Activated T-helper 1 cell treated with anti-CD3 and anti-CD28 coated beads, Interleukin-12 subunit alpha, Interleukin-12 subunit beta, Interleukin-2, Interleukin-4 antibody, amounts not matched to agents 30 ng/mL and 10 ng/mL and 1 ng/mL, durations not matched to agents 14 hours and 24 hours and 36 hours (primary cell): ENCODE data around the gene PIGL. TPM values are rescaled to one million over a fixed set of nuclear protein-coding genes. Genes with fewer than 3 reads are reported as not detected.
"Not testable (repeated sequence)": the region's sequence is repeated elsewhere in the genome, so short reads cannot be mapped to it uniquely, and the experiment has no call there.

Experiments used
- DNase-seq: peaks from one replicate; pipeline ENCODE4 v3.0.0; 2021; ENCODE audit warnings: low spot score
- H3K27ac Mint-ChIP-seq: one replicate; pipeline ENCODE4 v1.8.0; 2021; ENCODE audit warnings: mild to moderate bottlenecking, mixed read lengths
- H3K27me3 Mint-ChIP-seq: one replicate; pipeline ENCODE4 v1.8.0; 2022; ENCODE audit warnings: mild to moderate bottlenecking, moderate library complexity, mixed read lengths; ENCODE audit not compliant: insufficient read depth
- H3K36me3 Mint-ChIP-seq: one replicate; pipeline ENCODE4 v1.8.0; 2021; ENCODE audit warnings: low read depth, mixed read lengths
- H3K4me1 Mint-ChIP-seq: one replicate; pipeline ENCODE4 v1.8.0; 2021; ENCODE audit warnings: low read depth, mixed read lengths
- H3K4me3 Mint-ChIP-seq: one replicate; pipeline ENCODE4 v1.8.0; 2021; ENCODE audit warnings: mild to moderate bottlenecking, moderate library complexity, mixed read lengths
- H3K9me3 Mint-ChIP-seq: one replicate; pipeline ENCODE4 v1.8.0; 2021; ENCODE audit warnings: mixed read lengths
- intact Hi-C: fragments of 100-400 bp; cut with micrococcal nuclease; formaldehyde crosslinking; loops from one replicate; pipeline ENCODE4 v1.15.1; 2024
- total RNA-seq: library from RNA; stranded (reverse); gene quantifications from 2 replicates; pipeline ENCODE4 v1.2.3, GENCODE V29; 2022

PIGL gene
- total RNA-seq, 1 donor from 2014 or later = 45.7 TPM

GRCh38 chr17:16202554-16203500 lies 14.2 kb upstream of the PIGL start:
- DNase-seq, H3K27me3 Mint-ChIP-seq, H3K4me3 Mint-ChIP-seq, H3K9me3 Mint-ChIP-seq, intact Hi-C loops: not testable (repeated sequence)
- Mint-ChIP-seq H3K27ac (peak overlapping the region; percentile 2), H3K4me1 (peaks cover 34% of the 10 kb centered on the region), H3K36me3 (peaks cover 12% of the 10 kb centered on the region)

DNA sequence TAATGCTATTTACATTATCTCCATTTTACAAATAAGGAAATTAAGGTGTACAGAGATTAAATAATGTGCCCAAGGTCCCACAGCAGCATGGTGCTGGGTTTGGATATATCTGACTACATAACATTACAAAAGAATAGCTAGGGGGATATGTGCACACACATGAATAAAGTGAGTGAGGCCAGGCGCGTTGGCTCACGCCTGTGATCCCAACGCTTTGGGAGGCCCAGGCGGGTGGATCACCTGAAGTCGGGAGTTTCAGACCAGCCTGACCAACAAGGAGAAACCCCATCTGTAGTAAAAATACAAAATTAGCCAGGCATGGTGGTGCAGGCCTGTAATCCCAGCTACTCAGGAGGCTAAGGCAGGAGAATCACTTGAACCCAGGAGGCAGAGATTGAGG lies 12.2 kb upstream of the PIGL start:
- H3K9me3 Mint-ChIP-seq, H3K4me3 Mint-ChIP-seq, intact Hi-C loops, DNase-seq, H3K27ac Mint-ChIP-seq, H3K36me3 Mint-ChIP-seq, H3K27me3 Mint-ChIP-seq: not testable (repeated sequence)
- H3K4me1 Mint-ChIP-seq = peaks cover 23% of the 10 kb centered on the region

GRCh38 chr17:16211590-16211989 lies 5.4 kb upstream of the PIGL start:
- Mint-ChIP-seq H3K27me3 (no peaks in the 10 kb centered on the region), H3K36me3 (peaks cover 3% of the 10 kb centered on the region), H3K4me3 (no peak overlapping the region), H3K9me3 (no peaks in the 10 kb centered on the region), H3K4me1 (peaks cover 22% of the 10 kb centered on the region), H3K27ac (no peak overlapping the region)
- intact Hi-C loops = loop anchor here (10.0 kb wide), 1 partner anchor 223 kb away; no protein-coding TSS in a partner anchor
- no peak for DNase-seq

- Mint-ChIP-seq H3K4me3 (no peak overlapping the region), H3K9me3 (no peaks in the 10 kb centered on the region), H3K27ac (no peak overlapping the region), H3K36me3 (peaks cover 3% of the 10 kb centered on the region), H3K4me1 (peaks cover 27% of the 10 kb centered on the region), H3K27me3 (no peaks in the 10 kb centered on the region)
- DNase-seq = no peak
- intact Hi-C loops = loop anchor here (10.0 kb wide), 1 partner anchor 222 kb away; no protein-coding TSS in a partner anchor
These were observed 4.2 kb upstream of the PIGL start for GRCh38 chr17:16212793-16213192.

GRCh38 chr17:16214190-16215001 lies 2.6 kb upstream of the PIGL start:
- Mint-ChIP-seq H3K4me3 (peak overlapping the region; percentile 96), H3K27me3 (no peaks in the 10 kb centered on the region), H3K36me3 (peaks cover 3% of the 10 kb centered on the region), H3K4me1 (peaks cover 27% of the 10 kb centered on the region), H3K9me3 (no peaks in the 10 kb centered on the region), H3K27ac (peak overlapping the region; percentile 61)
- intact Hi-C loops = loop anchor here (1.0 to 10.0 kb wide), 6 partner anchors 47 to 323 kb away; partner anchors contain the start of gene CENPV
- no peak for DNase-seq

DNA sequence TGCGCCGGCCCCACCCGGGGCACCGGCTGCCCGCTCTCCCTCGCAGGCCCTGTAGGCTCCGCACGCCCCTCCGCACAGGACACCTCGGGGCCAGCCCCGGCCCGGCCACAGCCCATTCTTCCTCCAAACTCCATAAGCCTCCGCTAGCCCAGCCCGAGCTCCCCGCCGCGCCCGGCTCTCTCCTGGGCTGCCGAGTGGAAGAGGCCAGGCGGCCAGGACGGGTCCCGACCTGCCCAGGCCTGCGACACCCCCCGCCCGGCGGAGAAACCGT lies 2.1 kb upstream of the PIGL start:
- Mint-ChIP-seq H3K27me3 (no peaks in the 10 kb centered on the region), H3K36me3 (peaks cover 3% of the 10 kb centered on the region), H3K9me3 (no peaks in the 10 kb centered on the region), H3K4me3 (peak overlapping the region; percentile 96), H3K27ac (peak overlapping the region; percentile 61), H3K4me1 (peaks cover 27% of the 10 kb centered on the region)
- peak; percentile 26 for DNase-seq
- intact Hi-C loops = loop anchor here (1.0 to 10.0 kb wide), 6 partner anchors 48 to 322 kb away; partner anchors contain the start of gene CENPV

GRCh38 chr17:16215273-16215964 lies 1.6 kb upstream of the PIGL start, which contains the start of gene NCOR1:
Gene NCOR1 (minus strand): TSS chr17:16215534. CDS start chr17:16194569, 20,965 bp downstream.
- Mint-ChIP-seq H3K36me3 (peaks cover 3% of the 10 kb centered on the region), H3K27ac (peak within 1 kb of the TSS; percentile 77), H3K4me1 (peaks cover 27% of the 10 kb centered on the region), H3K4me3 (peak within 1 kb of the TSS; percentile 96), H3K9me3 (no peaks in the 10 kb centered on the region), H3K27me3 (no peaks in the 10 kb centered on the region)
- DNase-seq = peak; percentile 87
- intact Hi-C loops = loop anchor here (1.0 to 10.0 kb wide), 6 partner anchors 48 to 322 kb away; partner anchors contain the start of gene CENPV

- Mint-ChIP-seq H3K36me3 (peaks cover 3% of the 10 kb centered on the region), H3K4me1 (peaks cover 27% of the 10 kb centered on the region), H3K9me3 (no peaks in the 10 kb centered on the region), H3K27me3 (no peaks in the 10 kb centered on the region), H3K4me3 (peak overlapping the region; percentile 93), H3K27ac (peak overlapping the region; percentile 77)
- intact Hi-C loops = loop anchor here (1.0 to 10.0 kb wide), 7 partner anchors 49 to 321 kb away; partner anchors contain the start of genes CENPV and UBB
- no peak for DNase-seq
These were observed 1.1 kb upstream of the PIGL start for GRCh38 chr17:16215965-16216316.

GRCh38 chr17:16216341-16217001 lies 539 bp upstream of the PIGL start:
- H3K36me3 Mint-ChIP-seq, DNase-seq, H3K9me3 Mint-ChIP-seq, H3K27me3 Mint-ChIP-seq: not testable (repeated sequence)
- H3K4me3 Mint-ChIP-seq = peak overlapping the region; percentile 93
- H3K4me1 Mint-ChIP-seq = peaks cover 27% of the 10 kb centered on the region
- H3K27ac Mint-ChIP-seq = peak overlapping the region; percentile 96
- intact Hi-C loops = loop anchor here (1.0 to 10.0 kb wide), 6 partner anchors 13 to 321 kb away; partner anchors contain the start of genes CENPV and UBB

DNA sequence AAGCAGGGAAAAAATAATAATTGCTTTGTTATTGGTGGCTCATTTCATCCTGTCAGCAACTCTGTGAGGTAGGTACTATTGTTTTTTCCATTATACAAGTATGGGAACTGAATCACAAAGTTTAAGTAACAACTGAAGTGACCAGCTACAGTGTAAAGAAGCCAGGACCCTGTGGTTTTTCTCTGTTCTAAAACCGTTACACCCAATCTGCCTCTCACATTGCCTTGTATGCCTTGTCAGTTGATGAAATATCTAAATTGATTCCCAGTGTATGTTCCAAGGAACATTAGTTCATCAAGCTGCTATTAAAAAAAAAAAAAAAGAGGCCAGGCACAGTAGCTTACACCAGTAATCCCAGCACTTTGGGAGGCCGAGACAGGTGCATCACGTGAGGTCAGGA lies 5.4 kb downstream of the PIGL start:
- intact Hi-C loops = no loop called here
- Mint-ChIP-seq H3K27ac (no peak overlapping the region), H3K4me3 (no peak overlapping the region), H3K4me1 (no peaks in the 10 kb centered on the region), H3K27me3 (no peaks in the 10 kb centered on the region), H3K9me3 (no peaks in the 10 kb centered on the region), H3K36me3 (peaks cover 6% of the 10 kb centered on the region)
- DNase-seq = no peak

GRCh38 chr17:16229912-16230561 lies 13.0 kb downstream of the PIGL start:
- intact Hi-C loops = loop anchor here (1.0 kb wide), 2 partner anchors 13 to 56 kb away; partner anchors contain the start of gene PIGL
- H3K27me3 Mint-ChIP-seq, H3K9me3 Mint-ChIP-seq, DNase-seq: not testable (repeated sequence)
- Mint-ChIP-seq H3K4me1 (peaks cover 21% of the 10 kb centered on the region), H3K27ac (peak overlapping the region; percentile 66), H3K36me3 (peaks cover 21% of the 10 kb centered on the region), H3K4me3 (peak overlapping the region; percentile 11)
